Measurements from ENCODE around the gene ACTL8. TPM values are rescaled to one million over a fixed set of nuclear protein-coding genes. Genes with fewer than 3 reads are reported as not detected.

The ACTL8 gene
- total RNA-seq, 1 experiment from 2014 or later, result 0.46 TPM

DNA sequence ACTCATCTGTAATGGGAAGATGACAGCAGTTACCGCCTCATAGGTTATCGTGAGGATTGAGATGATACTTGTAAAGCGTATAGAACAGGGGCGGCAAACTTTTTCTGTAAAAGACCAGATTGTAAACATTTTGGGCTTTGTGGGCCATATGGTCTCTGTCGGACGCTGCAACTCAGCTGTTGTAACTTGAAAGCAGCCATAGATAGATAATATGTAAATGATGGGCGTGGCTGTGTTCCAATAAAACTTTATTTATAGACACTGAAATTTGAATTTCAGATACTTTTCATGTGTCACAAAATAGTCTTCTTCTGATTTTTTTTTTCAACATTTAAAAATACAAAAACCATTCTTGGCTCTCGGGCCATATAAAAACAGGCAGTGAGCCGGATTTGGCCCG, 15.8 kb downstream of the ACTL8 start:
- no peak for DNase-seq (ENCODE audit: low read depth)

DNA sequence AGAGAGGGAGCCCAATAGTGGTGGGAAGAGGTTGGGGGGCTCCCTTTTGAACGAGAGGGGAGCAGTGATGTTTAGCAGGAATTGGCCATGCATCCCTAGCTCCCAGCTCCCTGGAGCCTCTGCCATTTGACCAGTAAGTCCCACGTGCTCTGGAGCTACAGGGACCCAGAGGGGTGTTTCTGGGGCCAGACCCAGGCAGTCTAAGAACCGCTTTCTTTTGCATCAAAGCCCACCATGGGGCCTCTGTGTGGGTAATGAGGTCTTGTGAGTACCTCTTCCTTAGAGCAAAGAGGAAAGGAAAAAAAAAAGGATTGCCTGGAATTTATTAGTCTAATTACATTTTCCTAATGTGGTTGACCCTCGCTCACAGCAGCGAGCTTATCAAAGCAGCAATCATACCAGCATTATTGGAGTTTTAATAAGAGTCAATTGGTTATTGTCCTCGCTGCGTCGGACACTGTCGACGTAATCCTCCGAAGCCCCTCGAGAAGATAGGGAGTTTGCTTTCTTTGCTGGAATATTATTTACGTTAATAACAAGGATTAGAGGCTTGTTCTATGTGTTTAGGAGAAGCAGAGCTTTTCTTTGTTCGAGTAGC, 17.6 kb downstream of the ACTL8 start:
- no peak for DNase-seq (ENCODE audit: low read depth)

DNA sequence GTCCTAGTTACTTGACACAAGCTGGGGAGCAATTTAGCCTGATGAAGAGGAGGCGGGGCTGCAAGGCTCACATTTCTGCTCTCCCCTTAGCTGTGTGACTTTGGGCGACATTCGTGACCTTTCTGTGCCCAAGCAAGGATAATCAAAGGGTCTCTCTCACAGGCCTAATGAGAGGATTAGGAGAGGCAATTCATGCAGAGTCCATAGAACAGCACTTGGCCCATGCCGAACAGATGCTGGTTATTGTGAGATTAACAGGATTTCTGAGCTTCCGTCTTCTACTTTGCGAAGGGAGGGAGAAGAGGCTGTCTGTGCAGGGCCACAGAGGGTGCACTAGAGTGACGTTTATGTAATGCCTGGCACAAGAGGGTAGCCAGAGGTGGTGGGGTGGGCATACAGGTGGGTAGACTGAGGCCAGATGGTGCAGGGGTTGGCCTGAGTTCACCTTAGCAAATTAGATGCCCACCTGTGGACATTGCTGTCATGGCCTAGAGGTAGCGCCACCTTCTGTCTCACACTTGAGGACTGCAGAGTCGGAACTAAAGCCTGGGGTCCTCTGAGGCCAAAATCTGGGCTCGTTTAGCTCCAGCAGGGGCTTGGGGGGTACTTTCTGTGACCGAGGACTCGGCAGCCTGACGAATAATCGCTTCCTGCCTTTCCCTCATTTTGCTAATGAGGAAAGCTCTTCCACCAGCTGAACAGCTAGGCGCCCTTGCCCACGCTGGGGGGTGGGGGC, 18.6 kb downstream of the ACTL8 start:
- DNase-seq (ENCODE audit: low read depth), result no peak

DNA sequence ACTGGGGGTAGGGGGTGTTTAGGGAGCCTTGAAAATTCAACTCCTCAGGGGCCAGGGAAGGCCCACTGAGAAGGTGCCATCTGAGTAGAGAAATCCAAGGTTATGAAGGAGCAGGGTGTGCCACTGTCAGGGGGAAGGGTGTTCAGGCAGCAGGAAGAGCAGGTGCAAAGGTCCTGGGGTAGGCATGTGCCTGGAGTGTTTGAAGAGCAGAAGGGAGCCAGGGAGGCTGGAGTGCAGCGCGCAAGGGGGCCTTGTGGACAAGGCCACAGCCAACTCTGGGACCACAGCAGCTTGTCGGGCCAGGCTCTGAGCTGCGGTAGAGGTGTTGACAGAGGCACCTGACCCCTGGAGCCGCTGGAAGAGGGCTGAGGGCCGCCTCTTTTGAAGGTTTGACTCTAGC, 19.3 kb downstream of the ACTL8 start:
- DNase-seq (ENCODE audit: low read depth), result no peak

DNA sequence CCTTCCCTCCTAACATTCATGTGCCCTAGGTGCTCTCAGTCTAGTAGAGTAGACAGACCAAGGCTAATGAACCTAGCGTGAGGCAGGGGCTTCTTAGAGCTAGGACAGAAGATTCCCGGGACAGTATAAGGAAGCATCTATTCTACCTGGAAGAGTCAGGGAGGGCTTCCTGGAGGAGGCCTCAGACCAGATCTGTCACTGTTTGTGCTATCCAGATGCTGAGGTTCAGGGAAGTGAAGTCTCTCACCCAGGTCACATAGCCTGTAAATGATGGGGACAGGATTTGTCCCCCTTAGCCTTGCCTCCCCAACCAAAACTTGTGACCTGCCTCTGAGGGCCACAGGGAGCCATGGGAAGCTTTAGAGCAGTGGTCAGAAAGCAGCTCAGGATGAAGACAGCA, 20.7 kb downstream of the ACTL8 start:
- no peak for DNase-seq (ENCODE audit: low read depth)

DNA sequence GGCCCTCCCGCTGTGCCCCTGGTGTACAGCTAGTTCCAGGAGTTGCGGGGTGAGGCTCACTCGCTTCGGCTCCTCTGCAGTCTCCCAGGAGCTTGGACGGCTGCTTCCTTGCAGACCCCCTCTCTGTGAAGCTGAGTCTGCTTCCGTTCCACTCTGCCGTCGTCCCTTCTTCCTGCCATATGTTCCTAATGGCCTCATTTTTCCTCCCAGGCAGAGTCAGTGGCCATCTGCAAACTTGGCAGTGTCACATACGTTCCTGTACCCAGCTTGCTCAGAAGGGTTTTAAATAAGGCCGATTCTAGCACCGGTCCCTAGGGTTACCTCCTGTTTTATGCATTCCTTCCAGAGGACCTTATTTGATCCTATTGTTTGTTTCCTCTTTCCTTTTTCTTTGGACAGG, 21.3 kb downstream of the ACTL8 start:
- no peak for DNase-seq (ENCODE audit: low read depth)

DNA sequence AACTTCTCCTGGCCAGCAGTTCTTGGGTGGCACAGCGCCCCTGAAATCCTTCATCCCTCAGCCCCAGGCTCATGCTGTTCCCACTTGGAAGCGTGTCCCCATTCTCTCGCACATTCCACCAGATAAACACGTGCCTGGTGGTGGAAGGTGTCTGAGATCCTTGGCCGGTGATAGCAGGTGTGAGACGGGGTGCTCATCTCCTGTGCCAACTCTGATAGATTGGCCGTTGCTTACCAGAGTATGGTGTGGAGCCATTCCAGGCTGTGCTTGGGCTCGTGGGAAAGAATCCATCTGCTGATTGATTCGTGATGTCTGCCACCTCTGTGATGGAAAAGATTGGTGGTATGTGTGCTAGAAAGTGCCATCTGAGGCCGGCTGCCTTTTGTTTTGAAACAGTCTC, 22.2 kb downstream of the ACTL8 start:
- no peak for DNase-seq (ENCODE audit: low read depth)

DNA sequence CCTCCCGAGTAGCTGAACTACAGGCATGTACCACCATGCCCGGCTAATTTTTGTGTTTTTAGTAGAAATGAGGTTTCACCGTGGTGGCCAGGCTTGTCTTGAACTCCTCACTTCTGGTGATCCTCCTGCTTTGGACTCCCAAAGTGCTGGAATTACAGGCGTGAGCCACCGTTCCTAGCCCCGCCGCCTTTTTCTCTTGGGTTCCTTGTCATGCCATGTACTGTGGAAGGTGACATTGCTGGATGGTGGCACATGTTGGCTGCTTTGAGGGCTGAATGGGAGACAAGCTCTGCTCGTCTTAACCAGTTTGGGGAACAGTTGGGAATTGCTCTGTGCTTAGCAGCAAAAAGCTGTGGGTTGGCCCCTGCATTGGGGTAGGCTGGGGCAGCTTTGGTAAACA, 22.7 kb downstream of the ACTL8 start:
- DNase-seq (ENCODE audit: low read depth), result no peak

DNA sequence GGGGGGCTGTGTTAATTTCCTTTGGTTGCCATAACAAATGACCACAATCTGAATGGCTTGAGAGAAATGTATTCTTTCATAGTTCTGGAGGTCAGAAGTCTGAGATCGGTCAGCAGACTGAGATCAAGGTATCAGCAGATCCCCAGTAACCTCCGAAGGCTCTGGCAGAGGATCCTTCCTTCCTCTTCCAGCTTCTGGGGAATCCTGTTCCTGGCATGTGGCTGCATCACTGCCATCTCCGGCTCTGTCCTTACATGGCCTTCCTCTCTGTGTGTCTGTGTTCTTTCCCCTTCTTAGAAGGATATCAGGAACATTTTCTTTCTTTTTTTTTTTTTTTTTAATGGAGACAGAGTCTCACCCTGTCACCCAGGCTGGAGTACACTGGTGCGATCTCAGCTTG, 25.8 kb downstream of the ACTL8 start:
- DNase-seq (ENCODE audit: low read depth), result no peak

DNA sequence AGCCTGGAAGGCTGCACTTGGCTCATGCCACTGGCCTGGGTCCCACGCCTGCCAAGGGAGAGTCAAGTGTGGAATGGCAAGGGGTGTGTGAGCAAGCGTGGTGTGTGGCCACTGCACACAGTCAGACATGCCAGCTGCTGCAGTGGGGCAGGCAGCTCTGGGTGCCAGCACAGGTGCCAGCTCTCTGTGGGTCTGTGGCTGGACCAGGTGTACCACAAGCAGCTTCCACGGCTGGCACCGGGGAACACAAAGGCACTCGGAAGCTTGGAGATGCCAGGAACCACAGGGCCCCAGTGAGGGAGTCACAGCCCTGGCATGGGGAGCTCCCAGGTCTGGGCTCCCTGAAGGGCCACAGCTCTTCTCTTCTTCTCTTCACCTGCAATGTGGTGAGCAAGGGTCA, 34.8 kb downstream of the ACTL8 start:
- DNase-seq (ENCODE audit: low read depth), result no peak

DNA sequence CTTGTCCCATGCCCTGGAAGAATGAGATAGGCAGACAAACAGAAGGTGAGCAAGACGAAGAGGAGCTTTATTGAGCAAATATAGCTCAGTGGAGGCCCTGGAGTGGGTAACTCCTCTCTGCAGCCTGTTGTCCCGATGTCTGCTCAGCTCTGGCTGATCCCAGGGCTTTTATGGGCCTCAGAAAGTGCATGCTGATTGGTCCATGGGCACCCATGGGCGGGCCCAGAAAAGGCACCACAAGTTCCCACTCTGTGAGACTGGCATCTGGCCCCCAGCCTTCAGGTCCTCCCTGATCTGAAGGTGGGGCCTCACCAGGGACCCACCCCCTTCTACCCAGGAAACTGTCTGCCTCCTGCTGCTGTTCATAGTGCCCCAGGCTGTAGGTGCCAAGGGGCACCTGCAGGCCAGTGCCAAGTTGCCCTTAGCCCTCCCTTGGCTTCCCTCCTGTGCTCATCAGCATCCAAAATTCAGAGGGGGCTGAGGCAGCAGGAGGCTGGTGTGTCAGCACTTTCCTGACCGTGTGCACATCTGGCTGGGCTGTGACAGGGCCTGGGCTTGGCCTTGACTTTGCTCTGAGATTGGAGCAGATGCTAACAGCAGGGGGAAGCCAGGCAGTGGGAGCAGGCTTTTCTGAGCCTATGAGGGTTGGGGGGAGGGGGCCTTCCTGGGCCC, 35.4 kb downstream of the ACTL8 start:
- no peak for DNase-seq (ENCODE audit: low read depth)

DNA sequence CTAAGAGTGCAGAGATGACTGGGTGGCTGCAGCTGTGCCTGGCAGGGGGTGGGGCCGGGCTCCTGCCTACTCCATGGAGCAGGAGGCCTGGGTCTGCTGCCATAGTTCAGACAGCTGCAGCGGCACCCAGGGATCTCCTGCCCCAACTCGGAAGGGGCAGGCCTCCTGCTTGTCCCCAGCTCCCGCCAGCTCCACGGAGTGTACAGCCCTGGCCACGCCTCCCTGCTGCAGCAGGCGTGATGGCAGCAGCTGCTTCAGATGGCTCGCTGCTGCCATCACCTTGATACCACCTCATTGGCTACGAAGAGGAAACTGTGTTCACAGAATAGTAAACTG, 35.9 kb downstream of the ACTL8 start:
- DNase-seq (ENCODE audit: low read depth), result no peak

DNA sequence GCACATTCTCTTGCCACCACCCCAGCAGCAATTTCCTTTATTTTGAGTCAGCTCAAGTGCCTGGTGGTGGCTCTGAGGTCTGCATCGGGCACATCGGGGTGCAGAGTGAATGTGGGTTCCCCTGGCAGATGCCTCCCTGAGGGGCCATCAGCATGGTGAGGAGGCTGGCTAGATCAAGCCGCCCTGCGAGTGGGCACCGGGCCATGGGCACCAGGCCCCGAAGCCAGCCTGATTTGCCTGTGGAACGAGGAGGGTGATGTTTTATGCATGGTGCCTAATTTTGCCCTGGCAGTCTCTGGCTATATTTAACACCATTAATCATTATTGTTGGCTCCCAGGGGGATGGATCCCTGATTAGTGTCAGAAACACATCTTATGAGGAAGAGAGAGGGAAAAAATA, 36.3 kb downstream of the ACTL8 start:
- DNase-seq (ENCODE audit: low read depth), result no peak

DNA sequence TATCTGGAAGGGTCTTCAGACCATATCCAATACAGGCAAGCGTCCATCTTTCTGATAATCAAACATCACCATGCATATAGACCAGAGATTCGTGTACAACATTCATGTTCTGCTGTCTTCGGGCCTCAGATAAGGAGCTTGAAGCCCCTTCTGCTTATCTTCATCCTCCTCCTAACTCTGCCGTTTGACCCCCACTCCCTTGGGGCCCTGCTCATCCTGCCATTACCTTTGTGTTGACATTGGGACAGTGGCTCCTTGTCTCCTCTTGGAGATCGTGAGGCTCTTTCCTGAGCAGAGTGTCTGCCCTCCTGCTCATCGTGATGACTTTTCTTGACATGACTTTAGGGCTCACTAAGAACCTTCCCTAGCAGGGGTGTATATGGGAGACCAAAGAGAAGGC, 37.3 kb downstream of the ACTL8 start:
- DNase-seq (ENCODE audit: low read depth), result no peak

DNA sequence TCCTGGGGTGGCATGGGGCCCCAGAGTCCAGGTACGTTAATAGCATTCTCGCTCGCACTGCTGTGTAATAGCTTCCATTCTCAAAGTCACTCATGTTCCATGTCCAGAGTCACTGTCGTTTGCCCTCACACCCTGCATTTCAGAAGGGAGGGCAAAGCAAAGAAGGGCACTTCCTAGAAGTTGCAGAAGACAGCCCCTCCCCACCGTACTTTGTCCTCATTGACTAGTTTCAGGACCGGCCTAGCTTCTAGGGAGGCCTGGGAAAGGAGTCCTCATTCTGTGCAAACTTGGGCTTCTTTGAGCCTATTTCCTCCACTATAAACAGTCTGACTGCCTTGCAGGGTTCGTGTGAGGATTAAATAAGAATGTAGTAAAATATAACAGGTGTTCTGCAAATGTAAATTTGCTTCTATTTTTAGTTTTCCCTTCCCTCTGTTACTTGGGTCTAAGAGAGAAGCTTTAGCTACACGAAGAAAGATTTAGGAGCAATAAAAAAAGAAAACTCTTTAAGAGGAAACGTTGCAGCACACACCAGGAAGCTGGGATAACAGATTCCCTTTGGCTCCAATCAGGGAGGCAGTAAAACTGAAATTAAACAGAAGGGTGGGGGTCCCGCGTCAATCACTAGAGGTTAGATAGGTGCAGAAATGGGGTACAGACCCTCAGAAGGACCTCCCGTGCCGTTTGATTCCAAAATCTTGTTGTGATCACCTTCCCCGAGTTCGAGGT, 40.1 kb downstream of the ACTL8 start:
- DNase-seq (ENCODE audit: low read depth), result no peak

DNA sequence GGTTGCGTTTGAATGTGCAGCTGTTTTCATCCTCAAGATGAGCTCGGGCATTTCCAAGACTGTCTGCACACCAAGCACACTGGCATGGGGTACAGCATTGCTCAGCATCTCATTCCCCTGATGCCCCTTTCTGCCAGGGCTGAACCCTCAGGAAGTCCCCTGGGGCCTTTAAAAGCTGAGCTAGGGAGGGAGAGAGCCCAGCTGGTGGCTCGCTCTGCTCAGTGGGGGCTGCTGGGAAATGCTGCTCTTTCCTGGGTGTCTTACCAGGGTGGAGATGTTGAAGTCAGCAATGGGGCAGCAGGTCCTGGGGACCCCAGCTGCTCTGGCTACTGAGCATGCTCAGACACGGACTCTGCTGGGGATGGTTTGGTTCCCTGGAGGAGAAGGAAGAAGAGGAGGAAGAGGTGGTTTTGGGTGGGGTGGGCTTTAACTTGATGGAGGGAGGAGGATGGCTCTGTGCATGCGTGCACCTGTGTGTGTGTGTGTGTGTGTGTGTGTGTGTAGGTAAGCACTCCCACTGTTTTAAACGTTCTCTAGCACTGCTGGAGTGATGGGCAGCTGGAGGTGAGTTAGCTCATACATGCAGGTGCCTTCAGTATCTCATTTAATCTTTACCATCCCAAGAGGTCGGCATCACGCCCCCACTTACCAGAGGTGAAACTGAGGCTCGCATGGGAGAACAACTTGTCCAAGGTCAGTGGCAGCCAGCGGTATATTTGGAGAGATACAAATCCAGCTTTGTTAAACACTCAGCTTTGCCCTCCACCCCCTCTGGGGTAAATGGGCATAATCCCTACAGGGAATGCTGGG, 40.9 kb downstream of the ACTL8 start:
- DNase-seq (ENCODE audit: low read depth), result no peak

DNA sequence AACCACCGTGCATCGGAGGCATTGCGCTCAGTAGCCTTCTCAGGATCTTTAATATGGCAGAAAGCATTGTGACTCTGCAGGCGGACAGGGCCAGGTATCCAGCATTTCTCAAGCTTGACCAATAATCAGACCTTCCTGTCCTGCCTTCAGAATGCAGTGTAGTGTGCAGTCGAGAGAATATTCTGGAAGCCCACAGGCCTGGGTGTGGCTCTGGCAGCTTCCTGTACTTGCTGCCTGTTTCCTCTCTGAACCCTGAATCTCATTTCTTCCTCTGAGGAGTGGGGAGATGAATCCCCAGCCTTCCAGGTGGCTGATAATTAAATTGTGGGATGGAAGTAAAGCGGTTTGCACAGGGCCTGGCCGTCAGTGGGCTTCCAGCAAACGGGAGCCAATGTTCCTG, 42.3 kb downstream of the ACTL8 start:
- no peak for DNase-seq (ENCODE audit: low read depth)

DNA sequence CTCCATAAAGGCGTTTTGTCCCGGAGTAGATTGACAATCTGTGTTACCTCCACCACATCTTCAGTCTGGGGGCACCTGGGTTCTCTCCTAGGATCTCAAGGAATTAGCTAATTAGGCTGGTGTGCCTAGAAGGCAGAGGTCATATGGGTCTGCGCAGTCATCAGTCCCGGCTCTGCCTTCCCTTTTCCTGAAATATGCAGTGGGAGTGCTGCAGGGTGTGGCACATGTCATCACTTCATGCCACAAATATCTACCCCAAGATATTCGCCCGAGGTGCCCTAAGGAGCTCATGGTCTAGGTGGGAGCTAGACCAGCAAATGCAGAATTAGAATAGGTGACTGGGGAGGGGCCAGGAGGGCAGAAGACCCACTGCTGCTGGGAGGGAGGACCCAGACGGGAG, 42.9 kb downstream of the ACTL8 start:
- DNase-seq (ENCODE audit: low read depth), result no peak

DNA sequence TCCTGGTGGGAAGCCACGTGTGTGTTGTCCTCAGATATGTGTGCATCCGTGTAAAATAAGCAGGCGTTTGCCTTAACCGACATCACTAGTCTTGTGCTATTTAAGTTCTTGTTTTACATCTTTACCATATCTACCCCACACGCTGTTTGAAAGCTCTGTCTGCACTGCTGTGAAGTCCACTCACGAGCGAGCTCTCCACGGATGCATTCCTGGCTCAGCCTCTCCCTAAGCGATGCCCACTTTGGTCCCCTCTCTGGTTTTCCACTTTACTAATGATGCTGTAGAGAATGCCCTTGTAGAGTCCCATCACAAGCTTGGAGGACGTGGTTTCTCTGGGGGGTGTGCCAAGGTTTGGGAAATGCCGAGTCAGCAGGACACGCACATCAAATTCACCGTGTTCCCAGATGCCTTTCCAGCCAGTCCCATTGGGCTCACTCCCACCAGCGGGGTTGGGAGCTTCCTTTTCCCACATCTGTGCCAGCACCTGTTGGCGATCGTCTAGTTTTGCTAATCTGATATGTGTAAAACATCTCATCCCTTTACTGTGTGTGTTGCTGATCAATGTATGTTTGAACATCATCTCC, 43.8 kb downstream of the ACTL8 start:
- DNase-seq (ENCODE audit: low read depth), result no peak

DNA sequence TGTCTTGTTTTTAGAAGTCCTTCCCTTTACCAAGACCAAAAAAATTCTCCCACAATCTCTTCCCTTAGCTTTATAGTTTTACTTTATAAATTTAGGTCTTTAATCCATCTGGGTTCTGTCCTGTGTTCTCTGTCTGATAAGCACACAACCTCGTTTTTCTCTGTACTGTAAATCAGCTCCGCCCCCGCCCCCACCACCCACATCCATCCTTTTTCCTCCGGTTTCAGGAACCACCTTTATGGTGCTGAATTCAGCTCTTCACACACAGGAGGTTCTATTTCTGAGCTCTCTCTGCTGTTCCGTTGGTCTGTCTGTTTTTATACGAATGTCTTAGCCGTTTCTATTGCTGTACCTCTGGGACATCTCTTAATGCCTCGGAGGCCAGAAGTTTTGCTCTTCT, 44.5 kb downstream of the ACTL8 start:
- no peak for DNase-seq (ENCODE audit: low read depth)

DNA sequence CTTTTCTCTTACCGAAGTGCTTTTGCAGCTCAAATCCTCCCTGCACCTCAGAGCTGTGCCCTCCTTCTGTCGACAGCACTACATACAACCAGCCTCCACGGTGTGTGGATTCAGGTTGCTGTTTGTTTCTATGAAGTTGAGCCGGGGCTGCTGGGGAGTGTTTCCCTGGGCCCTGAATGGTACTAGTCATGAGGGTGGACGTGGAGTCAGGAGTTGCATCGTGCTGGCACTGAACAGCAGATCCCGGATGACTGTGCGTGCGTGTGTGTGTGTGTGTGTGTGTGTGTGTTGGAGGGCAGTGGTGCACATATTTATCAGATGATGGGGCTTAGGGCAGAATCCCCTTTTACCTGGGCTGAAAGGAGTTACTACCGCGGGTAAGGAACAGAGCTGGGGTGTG, 47.0 kb downstream of the ACTL8 start:
- peak; percentile 44 for DNase-seq (ENCODE audit: low read depth)

DNA sequence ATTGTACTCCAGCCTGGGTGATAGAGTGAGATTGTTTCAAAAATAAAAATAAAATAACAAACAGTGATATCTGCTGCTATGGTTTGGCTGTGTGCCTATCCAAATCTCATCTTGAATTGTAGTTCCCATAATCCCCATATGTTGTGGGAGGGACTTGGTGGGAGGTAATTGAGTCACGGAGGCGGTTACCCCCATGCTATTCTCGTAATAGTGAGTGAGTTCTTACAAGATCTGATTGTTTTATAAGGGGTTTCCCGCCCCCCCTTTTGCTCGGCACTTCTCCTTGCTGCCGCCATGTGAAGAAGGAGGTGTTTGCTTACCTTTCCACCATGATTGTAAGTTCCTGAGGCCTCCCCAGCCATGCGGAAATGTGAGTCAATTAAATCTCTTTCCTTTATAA, 47.8 kb downstream of the ACTL8 start:
- DNase-seq (ENCODE audit: low read depth), result peak; percentile 26

Data from Daoy (cell line).